Activated CD4-positive, CD25-positive, alpha-beta regulatory T cell (primary cell): ENCODE data around the gene CD300LB.

Experiments
- DNase-seq, 4 experiments: peaks; one replicate each; lab custom pipeline; 2025; lab: John Stamatoyannopoulos, UW

Gene CD300LB

GRCh38 chr17:74549343-74549742, 18.1 kb upstream of the CD300LB start:
- no peak for DNase-seq

- DNase-seq, result no peak
Observed at GRCh38 chr17:74547736-74548135, 16.5 kb upstream of the CD300LB start.

- no peak for DNase-seq
Observed at GRCh38 chr17:74547264-74547663, 16.0 kb upstream of the CD300LB start.

GRCh38 chr17:74546586-74546985, 15.3 kb upstream of the CD300LB start:
- no peak for DNase-seq

GRCh38 chr17:74545843-74546230, 14.6 kb upstream of the CD300LB start, which contains the start of gene CD300C:
Gene CD300C, minus strand, starts transcription at chr17:74546115. Its CDS starts 333 bp downstream, at chr17:74545782.
- no peak for DNase-seq

- no peak for DNase-seq
Observed at GRCh38 chr17:74544991-74545842, 13.9 kb upstream of the CD300LB start.

- no peak for DNase-seq
Observed at GRCh38 chr17:74543891-74544760, 12.9 kb upstream of the CD300LB start.

- DNase-seq, result no peak
Observed at GRCh38 chr17:74543406-74543805, 12.1 kb upstream of the CD300LB start.

GRCh38 chr17:74542727-74543383, 11.6 kb upstream of the CD300LB start:
- no peak for DNase-seq

- no peak for DNase-seq
Observed at GRCh38 chr17:74542166-74542565, 10.9 kb upstream of the CD300LB start.

GRCh38 chr17:74541176-74542111, 10.2 kb upstream of the CD300LB start:
- DNase-seq, result no peak

- DNase-seq, result no peak
Observed at GRCh38 chr17:74539281-74539820, 8.1 kb upstream of the CD300LB start.

GRCh38 chr17:74536890-74537289, 5.6 kb upstream of the CD300LB start:
- no peak for DNase-seq

GRCh38 chr17:74532115-74532514, 840 bp upstream of the CD300LB start:
- no peak for DNase-seq

- DNase-seq, result no peak
Observed at GRCh38 chr17:74530831-74531150, 484 bp downstream of the CD300LB start.

- DNase-seq, result no peak
Observed at GRCh38 chr17:74529243-74529642, 2.0 kb downstream of the CD300LB start.

- no peak for DNase-seq
Observed at GRCh38 chr17:74528491-74529199, 2.6 kb downstream of the CD300LB start.

- DNase-seq, result no peak
Observed at GRCh38 chr17:74527756-74528155, 3.5 kb downstream of the CD300LB start.

GRCh38 chr17:74527081-74527480, 4.2 kb downstream of the CD300LB start:
- DNase-seq, result no peak

- DNase-seq, result no peak
Observed at GRCh38 chr17:74526681-74527080, 4.6 kb downstream of the CD300LB start.
